ENCODE results near the gene NINJ1.
"Not testable (repeated sequence)": the region's sequence is repeated elsewhere in the genome, so short reads cannot be mapped to it uniquely, and the experiment has no call there.

NINJ1 gene

DNA sequence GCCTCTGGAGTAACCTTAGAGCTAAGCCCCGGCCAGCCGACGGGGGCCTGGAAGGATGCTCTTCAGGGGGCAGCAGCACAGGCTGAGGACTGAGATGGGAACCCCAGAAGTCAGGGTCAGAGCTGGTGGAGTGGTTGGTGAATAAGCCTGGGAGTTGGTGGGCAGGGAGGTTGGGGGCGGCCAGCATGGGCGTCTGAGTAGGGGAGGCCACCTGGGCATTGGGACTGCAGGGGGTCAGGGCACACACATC, 14.4 kb downstream of the NINJ1 start:
- DNase-seq (ENCODE audit: low read depth): no peak

DNA sequence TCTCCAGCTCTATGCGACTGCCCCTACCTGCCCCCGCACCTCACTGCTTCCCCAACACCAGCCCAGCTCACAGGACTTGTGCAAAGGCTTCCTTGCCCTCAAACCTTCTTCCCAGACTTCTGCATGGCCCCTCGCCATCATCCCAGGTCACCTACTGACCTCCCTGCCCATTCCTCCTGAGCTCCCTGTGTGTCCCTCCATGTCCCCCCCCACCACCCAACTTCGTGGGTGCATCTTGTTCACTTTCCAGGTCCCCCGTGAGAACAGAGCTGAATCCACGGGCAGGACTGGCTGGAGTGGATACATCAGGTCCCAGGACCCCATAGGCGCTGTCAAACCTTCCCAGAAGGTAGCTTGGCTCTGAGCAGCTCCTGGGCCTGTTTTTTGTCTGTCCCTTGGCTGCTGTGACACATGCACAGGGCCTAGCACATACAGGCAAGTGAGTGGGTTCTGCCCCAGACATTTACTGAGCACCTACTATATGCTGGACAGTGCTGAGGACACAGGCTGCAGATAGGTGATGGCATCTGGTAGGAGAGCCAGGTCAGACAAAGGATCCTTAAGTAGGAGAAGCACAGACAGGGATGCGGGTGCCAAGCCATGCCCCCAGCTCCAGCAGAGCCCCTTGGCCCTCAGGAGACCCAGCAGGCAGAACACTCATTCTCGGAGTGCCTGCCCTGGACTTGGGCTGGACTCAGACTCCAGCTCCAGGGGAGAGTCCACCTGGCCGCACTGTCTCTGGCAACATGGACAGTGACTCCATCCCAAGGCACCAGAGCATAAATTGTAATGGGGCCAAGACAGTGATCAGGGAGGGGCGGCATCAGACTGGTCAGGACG, 15.0 kb downstream of the NINJ1 start:
- DNase-seq (ENCODE audit: low read depth): no peak

DNA sequence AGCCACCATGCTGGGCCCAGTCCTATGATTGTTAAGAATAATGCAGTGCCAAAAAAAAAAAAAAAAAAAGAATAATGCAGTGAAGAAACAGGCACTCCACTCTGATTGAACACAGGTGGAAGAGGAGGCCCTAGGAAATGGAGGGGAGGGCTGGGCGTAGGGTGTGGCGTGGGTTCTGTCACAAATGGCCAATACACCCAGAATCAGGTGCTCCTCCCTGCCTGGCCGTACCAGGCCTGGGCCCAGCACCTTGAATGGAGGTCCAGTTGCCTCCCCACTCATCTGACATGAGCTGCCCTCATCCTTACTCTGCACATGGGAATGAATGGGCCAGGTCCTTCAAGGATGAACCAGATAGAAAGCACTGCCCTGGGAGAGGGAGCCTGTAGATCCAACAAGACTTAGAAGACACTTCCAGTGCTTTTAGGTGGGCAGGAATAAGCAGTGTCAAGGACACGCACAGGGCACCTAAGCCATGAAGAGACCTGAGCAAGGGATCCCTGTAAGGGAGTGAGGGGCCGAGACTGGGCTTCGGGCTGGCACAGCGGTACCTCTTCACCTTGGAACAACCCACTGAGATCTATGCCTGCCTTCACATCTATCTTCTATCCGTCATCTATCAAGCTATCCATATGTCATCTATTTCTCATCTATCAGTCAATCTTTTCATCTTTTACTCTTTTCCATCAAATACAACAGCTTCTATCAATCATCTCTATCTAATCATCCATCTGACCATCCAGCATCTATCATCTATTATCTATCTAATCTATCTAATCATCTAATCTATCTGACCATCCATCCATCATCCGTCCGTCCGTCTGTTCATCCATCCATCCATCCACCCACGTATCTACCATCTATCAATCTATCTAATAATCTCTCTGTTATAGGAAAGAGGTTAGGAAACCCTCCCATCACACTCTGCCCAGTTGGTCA, 15.9 kb downstream of the NINJ1 start:
- DNase-seq (ENCODE audit: low read depth): no peak

DNA sequence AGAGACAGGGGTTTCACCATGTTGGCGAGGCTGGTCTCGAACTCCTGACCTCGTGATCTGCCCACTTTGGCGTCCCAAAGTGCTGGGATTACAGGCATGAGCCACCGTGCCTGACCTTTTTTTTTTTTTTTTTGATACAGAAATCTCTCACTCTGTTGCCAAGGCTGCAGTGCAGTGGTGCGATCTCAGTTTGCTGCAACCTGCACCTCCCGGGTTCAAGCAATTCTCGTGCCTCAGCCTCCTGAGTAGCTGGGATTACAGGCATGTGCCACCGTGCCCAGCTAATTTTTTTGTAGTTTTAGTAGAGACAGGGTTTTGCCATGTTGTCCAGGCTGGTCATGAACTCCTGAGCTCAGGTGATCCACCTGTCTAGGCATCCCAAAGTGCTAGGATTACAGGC, 16.5 kb downstream of the NINJ1 start:
- DNase-seq (ENCODE audit: low read depth): not testable (repeated sequence)

DNA sequence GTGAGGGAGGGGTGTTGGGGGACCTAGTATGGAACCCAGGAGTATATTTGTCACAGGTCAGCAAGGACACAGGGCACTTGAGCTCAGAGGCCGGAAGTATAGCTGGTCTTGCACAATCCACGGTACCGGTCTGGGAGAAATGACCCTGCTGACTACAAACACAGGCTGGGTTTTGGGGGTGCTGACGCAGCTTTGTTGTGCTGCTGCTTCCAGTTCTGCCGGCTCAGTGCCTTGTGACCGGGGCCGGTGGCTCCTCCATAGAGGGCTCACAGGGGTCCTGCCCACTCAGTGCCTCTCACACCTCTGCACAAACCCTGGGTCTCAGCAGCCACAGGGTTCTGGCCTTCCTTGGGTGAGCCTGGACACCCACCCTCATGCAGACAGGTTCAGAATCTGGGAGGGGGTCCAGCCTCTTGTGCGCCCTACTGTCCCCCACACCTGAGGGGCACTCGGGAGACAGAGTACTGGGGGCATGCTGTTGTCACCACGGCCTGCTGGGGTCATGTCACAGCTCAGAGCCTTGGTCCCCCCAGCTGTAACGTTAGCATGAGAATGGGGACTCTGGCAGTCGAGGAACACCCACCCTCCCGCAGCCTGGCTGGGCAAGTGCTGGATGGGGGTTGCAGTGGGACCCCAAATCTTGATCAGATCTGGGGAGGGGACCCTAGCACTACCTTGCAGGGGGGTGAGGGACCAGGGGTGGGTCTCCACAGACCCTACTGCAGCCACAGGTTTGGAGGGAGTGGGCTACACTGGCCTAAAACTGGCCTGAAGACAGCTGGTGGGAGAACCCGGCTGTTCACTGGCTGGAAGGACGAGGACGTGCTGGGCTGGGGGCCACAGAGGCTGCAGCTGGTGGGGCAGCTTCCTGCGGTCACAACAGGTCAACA, 17.7 kb downstream of the NINJ1 start:
- DNase-seq (ENCODE audit: low read depth): no peak

DNA sequence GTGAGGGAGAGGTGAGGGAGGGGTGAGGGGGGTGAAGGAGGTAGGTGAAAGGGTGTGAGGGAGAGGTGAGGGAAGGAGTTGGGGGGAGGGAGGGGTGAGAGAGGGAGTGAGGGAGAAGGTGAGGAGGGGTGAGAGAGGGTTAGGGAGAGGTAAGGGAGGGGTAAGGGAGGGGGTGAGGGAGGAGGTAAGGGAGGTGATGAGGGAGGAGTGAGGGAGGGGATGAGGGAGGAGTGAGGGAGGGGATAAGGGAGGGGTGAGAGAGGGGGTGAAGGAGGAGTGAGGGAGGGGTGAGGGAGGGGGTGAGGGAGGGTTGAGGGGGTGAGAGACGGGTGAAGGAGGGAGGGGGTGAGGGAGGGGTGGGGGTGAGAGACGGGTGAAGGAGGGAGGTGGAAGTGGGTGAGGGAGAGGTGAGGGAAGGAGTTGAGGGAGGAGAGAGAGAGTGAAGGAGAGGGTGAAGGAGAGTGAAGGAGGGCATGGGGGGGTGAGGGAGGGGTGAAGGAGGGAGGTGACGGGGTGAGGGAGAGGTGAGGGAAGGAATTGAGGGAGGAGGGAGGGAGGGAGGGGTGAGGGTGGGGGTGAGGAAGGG, 18.5 kb downstream of the NINJ1 start:
- DNase-seq (ENCODE audit: low read depth): no peak

DNA sequence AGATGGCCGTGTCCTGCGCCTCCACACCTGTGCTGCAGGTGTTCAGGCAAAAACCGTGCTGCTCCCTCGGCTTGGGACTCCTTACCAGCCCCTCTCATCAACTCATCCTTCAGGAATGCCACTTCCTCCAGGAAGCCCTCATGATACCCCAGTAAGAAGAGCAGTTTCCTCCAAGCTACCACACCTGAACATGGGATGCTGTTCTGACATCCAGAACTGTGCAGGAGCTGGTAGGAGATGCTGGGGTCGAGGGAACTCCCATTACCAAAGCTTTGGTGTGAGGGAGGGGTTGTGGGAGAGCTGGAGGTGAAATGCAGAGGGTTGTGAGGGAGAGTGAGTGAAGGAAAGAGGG, 19.1 kb downstream of the NINJ1 start:
- no peak for DNase-seq (ENCODE audit: low read depth)

DNA sequence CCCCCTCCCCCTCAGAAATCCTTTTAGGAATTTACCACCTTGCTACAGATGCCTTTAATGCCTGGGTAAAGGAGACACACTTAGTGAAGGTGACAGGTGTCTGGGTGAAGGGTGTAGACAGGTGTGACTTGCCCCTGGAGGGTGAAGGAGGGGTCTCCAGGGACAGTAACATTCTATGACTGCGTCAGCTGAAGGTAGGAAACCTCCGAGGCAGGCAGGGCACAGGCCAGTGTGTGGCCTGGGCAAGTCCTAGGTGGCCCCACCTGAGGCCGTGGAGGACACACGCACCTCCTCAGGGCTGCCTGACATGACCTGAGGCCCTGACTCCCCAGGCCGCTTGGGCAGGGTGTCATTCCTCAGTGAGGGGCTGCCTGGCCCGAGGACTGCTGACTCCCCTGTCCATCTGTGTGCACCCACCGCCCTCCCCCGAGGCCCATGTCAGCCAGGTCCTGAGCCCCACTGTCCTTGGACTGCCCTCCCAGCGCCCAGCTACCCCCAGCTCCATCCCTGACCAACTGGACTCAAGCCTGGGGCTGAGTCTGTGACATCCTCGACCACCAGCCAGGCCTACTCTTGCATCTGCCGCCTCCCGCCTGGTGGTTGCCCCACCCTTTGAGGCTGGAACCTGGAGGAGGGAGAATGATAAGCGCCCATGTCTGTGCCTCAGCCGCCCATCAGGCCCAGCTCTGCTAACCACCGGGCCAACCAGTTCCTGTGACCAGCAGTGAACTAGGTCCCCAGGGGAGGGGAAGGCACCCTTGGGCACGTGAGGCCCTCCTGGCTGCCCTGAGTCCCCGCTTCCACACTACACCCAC, 19.7 kb downstream of the NINJ1 start:
- no peak for DNase-seq (ENCODE audit: low read depth)

DNA sequence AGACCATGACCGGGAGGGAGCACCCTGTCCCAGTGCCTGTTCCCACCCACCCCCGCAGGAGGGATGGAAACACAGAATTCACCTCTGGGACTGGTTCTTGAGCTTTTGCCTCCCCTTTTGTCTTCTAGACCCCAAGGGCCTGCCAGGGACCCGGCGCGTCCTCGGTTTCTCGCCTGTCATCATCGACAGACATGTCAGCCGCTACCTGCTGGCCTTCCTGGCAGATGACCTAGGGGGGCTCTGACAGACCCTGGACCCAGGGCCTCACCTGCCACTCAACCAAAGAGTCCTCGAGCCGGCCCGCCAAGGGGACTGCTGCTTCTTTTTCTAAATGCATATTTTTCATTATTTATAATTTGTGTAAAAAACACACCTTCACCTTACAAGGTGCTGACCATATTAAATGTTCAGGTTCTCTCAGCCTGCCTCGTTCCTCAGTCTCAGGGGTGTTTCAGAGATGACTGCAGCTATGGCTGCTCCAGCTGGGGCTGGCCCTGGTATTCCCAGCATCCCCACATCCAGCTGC, 21.1 kb downstream of the NINJ1 start:
- DNase-seq (ENCODE audit: low read depth): no peak

DNA sequence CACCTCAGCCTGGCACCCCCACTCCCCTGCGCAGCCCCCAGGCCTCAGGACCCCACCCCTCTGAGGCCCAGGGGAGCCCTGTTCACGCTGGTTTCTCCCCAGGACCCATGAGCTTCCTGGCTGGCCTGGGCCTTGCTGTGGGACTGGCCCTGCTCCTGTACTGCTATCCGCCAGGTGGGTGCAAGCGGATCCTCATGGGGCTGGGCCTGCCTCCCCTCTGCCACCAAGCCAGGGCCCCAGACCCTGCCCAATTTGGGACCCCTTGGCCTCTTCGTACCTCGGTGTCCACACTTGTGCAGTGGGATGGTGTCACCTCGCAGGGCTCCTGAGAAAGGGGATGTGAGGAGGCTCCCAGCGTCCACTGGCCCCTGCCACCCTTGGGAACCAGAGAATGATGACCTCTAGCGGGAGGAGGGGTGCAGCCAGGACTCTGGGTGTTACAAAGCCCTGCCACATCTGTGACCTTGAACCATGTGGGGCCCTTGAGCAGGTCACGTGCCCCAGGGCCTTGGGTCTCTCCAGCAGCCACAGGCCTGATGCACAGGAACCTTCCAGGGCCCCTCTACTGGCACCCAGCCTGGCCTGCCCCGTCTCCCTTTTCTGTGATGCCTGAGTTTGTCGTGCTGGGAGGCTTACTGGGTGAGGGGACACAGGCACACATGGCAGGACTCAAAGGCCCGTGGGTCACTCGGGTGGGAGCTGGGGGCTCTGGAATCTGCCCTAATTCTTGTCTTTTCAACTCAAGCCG, 21.8 kb downstream of the NINJ1 start:
- DNase-seq (ENCODE audit: low read depth): no peak

DNA sequence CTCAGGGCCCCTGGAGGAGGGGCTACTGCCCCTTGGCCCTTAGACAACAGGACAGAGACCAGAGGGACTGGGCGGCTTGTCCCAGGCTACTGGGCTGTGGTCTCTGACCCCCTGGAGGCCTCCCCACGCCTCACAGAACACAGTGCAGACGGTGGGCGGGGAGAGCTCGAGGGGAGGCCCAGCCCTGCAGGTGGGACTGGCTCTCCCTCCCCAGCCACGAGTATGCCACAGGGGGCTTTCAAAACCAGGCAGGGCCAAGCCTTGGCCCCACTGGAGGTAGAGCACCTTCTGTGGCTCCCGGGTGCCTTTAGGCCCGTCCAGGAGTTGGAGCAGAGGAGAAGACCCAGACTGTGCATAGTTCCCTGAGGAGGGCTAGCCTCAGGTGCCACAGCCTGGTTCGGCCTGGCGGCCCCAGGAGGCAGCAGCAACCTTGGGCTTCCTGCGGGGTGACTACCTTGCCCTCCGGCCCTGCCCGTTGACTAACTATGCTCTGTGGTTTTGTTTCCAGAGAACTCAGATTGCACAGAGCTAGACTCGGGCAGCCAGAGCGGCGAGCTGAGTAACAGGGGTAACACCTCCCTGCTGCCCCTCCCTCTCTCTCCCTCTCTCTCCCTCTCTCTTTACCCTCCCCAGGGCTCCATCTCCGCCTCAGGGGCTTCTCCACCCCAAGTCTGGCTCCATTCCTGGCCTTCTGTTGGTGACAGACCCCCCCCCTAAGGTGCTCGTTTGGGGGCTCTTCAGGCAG, 22.5 kb downstream of the NINJ1 start:
- no peak for DNase-seq (ENCODE audit: low read depth)

DNA sequence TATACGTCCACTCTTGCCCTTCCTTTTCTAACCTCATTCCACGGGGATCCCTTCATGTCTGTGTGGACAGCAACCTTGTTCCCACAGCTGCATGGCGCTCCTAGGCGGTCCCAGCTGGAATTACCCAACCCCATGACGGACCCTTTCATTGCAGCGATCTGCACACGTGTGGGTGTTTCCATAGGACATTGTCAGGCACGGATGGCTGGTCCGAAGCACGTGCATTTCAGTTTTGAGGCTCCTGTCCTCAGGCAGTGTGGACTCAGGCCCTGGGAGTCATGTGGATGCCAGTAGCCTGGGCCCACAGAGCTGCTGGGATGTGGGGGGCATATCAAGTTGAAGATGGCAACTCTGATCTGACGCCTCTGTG, 23.1 kb downstream of the NINJ1 start:
- no peak for DNase-seq (ENCODE audit: low read depth)

DNA sequence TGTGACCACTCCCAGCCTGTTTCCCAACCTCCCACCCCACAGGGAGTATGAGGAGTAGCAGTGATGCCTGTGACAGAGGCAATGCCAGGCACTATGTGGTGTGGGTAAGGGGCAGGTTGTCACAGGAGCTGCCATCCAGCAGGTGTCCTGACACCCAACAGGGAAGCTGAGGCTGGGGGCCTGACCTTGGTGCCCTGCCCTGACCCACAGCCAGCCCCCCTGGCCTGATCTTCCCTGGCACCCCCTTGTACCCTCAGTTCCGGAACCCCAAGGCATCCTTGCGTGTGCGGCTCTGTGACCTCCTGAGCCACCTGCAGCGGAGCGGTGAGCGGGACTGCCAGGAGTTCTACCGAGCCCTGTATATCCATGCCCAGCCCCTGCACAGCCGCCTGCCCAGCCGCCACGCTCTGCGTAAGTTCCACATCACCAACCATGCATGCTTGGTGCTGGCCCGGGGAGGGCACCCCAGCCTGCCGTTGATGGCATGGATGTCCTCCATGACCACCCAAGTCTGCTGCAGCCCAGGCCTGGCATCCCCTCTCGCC, 23.7 kb downstream of the NINJ1 start:
- no peak for DNase-seq (ENCODE audit: low read depth)

DNA sequence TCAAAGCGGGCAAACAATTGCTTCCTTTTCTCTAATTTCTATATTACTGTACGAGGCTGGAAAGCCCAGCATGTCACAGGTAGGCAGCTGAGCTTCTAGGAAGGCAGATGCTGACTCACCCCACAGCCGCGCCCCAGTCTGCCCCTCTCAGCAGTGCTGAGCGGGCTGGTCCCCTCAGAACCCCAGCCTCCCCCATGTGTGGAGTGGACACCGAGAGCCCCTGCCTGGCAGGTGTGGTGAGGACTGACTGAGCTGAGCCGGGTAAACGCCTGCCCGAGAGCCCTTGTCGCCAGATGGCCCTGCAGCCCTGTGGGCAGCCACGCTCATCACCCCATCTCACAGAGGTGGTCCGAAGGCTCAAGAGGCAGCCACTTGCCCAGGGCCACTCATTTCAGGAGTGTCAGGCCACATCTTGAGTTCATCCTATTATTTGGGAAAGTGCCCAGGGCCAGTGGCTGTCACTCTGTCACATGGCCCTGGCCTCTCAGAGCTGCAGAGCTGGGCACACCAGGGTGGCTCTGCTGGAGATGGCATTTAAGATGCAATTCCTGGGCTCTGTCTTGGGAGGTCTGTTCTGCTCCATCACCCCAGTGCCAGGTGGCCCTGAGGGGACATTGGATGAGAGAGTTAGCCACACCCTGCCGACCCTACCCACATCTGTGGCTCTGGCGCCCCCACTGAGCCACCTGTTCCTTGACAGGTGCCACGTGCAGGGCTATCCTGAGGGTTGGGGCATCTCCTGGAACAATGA, 25.6 kb downstream of the NINJ1 start:
- DNase-seq (ENCODE audit: low read depth): no peak

DNA sequence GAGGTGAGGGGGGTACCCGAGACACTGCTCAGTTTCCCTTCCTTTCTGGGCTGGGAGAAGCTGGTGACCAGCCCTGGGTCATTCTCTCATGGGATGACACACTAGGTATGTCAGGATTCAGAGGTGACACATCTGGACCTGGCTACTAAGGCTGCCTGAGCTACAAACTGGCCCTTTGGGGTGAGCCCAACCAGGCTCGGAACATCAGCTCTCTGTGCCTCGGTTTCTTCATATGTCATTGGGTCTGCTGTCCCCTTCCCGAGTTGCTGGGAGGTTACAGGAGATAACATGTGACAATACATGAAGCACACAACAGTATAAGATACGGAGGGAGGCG, 26.3 kb downstream of the NINJ1 start:
- no peak for DNase-seq (ENCODE audit: low read depth)

DNA sequence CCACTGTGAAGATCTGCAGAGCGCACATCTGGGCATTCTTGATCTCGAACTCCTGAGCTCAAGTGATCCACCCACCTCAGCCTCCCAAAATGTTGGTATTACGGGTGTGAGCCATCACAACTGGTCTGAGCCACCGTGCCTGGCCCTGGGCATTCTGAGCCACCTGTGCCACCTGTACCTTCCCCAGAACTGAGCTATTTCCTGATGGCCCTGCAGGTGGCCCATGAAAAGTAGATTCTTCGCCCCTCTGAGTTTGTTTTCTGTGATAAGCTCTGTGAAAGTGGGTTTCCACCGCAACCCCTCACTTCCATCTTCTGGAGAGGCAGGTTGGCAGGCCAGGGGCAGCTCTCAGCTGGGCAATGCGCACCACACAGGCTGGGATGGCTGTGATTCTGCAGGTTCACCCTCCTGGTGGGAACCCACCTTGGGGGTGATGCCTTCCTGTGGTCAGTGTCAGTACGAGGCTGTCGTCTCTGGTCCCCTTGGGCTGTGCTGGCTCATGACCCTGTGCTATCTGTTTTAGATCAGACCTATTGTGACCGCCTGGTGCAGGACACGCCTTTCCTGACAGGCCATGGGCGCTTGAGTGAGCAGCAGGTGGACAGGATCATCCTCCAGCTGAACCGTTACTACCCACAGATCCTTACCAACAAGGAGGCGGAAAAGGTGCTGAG, 26.8 kb downstream of the NINJ1 start:
- DNase-seq (ENCODE audit: low read depth): no peak

DNA sequence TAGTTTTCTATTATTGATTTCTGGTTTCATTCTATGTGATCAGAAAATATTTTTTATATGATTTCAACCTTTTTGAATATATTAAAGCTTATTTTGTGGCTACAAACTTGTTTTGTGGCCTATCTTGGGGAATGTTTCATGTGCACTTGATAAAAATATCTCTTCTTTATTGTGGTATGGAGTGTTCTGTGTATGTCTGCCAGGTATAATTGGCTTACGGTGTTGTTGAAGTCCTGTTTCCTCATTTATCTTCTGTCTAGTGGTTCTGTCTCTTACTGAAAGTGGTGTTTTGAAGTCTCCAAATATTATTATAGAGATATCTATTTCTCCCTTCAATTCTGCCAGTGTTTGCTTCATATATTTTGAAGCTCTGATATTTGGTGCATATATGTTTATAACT, 28.4 kb downstream of the NINJ1 start:
- no peak for DNase-seq (ENCODE audit: low read depth)

DNA sequence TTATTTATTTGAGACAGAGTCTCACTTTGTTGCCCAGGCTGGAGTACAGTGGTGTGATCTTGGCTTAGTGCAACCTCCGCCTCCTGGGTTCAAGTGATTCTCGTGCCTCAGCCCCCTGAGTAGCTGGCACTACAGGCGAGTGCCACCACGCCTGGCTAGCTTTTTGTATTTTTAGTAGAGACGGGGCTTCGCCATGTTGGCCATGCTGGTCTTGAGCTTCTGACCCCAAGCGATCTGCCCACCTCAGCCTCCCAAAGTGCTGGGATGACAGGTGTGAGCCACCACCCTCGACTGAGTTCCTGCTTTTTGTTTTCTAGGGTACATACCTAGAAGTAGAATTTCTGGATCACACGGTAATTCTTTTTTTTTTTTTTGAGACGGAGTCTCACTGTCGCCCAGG, 33.0 kb downstream of the NINJ1 start:
- DNase-seq (ENCODE audit: low read depth): not testable (repeated sequence)

Measured in T-helper 22 cell (primary cell).